ENCODE data around the gene XXYLT1. TPM values are rescaled to one million over a fixed set of nuclear protein-coding genes. Genes with fewer than 3 reads are reported as not detected.
A peak's percentile ranks its signal among the peaks of the same experiment; 100 is the strongest.

XXYLT1 gene
- polyA plus RNA-seq, 4 donors, result 0.81 to 11.7 (median 4.6) TPM

GRCh38 chr3:195151866-195152541 lies 119.0 kb downstream of the XXYLT1 start:
- no peak for FAIRE-seq
- peak in 1 of 2 donors; percentile 55 for DNase-seq
- Histone ChIP-seq H3K27me3 (ENCODE audit: control insufficient read depth in 3 of 3, insufficient read depth in 3 of 3, low read length in 3 of 3) (no peaks in the 10 kb centered on the region), H3K9me3 (ENCODE audit: control insufficient read depth in 2 of 2, insufficient read depth in 1 of 2, low read depth in 1 of 2, low read length in 1 of 2) (no peaks in the 10 kb centered on the region), H3K36me3 (ENCODE audit: control insufficient read depth in 3 of 3, insufficient read depth in 2 of 3, low read depth in 1 of 3, low read length in 3 of 3) (peaks cover 0 to 7% (median 0%) of the 10 kb centered on the region in 3 donors), H3K27ac (ENCODE audit: low read depth in 1 of 3, low read length in 2 of 3) (peak overlapping the region in 2 of 3 donors; percentile 23 to 48), H3K4me3 (ENCODE audit: low read depth in 1 of 3, low read length in 3 of 3) (no peak overlapping the region), H3K4me1 (ENCODE audit: control insufficient read depth in 3 of 3, insufficient read depth in 2 of 3, low read depth in 1 of 3, low read length in 2 of 3) (peaks cover 6 to 49% (median 7%) of the 10 kb centered on the region in 3 donors)
- 75 to 79% (median 79%) methylated on average over 11 of the region's 11 CpGs for WGBS, 3 donors

GRCh38 chr3:195151402-195151801 lies 119.6 kb downstream of the XXYLT1 start:
- 76 to 80% (median 78%) methylated on average over 3 of the region's 3 CpGs for WGBS, 3 donors
- Histone ChIP-seq H3K4me3 (ENCODE audit: low read depth in 1 of 3, low read length in 3 of 3) (no peak overlapping the region), H3K27ac (ENCODE audit: low read depth in 1 of 3, low read length in 2 of 3) (peak overlapping the region in 1 of 3 donors; percentile 92), H3K27me3 (ENCODE audit: control insufficient read depth in 3 of 3, insufficient read depth in 3 of 3, low read length in 3 of 3) (no peaks in the 10 kb centered on the region), H3K9me3 (ENCODE audit: control insufficient read depth in 2 of 2, insufficient read depth in 1 of 2, low read depth in 1 of 2, low read length in 1 of 2) (no peaks in the 10 kb centered on the region), H3K4me1 (ENCODE audit: control insufficient read depth in 3 of 3, insufficient read depth in 2 of 3, low read depth in 1 of 3, low read length in 2 of 3) (peaks cover 6 to 47% (median 7%) of the 10 kb centered on the region in 3 donors), H3K36me3 (ENCODE audit: control insufficient read depth in 3 of 3, insufficient read depth in 2 of 3, low read depth in 1 of 3, low read length in 3 of 3) (peaks cover 0 to 7% (median 0%) of the 10 kb centered on the region in 3 donors)
- DNase-seq (no peak), FAIRE-seq (no peak)

- WGBS, 3 donors, result 11 to 26% (median 25%) methylated on average over 20 of the region's 20 CpGs
- H3K9me3 ChIP-seq (ENCODE audit: control insufficient read depth in 2 of 2, insufficient read depth in 1 of 2, low read depth in 1 of 2, low read length in 1 of 2), result no peaks in the 10 kb centered on the region
- H3K4me1 ChIP-seq (ENCODE audit: control insufficient read depth in 3 of 3, insufficient read depth in 2 of 3, low read depth in 1 of 3, low read length in 2 of 3), result peaks cover 5 to 38% (median 5%) of the 10 kb centered on the region in 3 donors
- peak overlapping the region in 2 of 3 donors; percentile 1 to 17 for H3K4me3 ChIP-seq (ENCODE audit: low read depth in 1 of 3, low read length in 3 of 3)
- peaks cover 0 to 7% (median 0%) of the 10 kb centered on the region in 3 donors for H3K36me3 ChIP-seq (ENCODE audit: control insufficient read depth in 3 of 3, insufficient read depth in 2 of 3, low read depth in 1 of 3, low read length in 3 of 3)
- H3K27me3 ChIP-seq (ENCODE audit: control insufficient read depth in 3 of 3, insufficient read depth in 3 of 3, low read length in 3 of 3), result no peaks in the 10 kb centered on the region
- peak overlapping the region in 2 of 3 donors; percentile 44 to 92 for H3K27ac ChIP-seq (ENCODE audit: low read depth in 1 of 3, low read length in 2 of 3)
- FAIRE-seq (no peak), DNase-seq (peak; percentile 72 to 75)
Observed at GRCh38 chr3:195150181-195151118, 120.5 kb downstream of the XXYLT1 start.

- no peak for FAIRE-seq
- Histone ChIP-seq H3K4me3 (ENCODE audit: low read depth in 1 of 3, low read length in 3 of 3) (no peak overlapping the region), H3K27me3 (ENCODE audit: control insufficient read depth in 3 of 3, insufficient read depth in 3 of 3, low read length in 3 of 3) (no peaks in the 10 kb centered on the region), H3K9me3 (ENCODE audit: control insufficient read depth in 2 of 2, insufficient read depth in 1 of 2, low read depth in 1 of 2, low read length in 1 of 2) (no peaks in the 10 kb centered on the region), H3K36me3 (ENCODE audit: control insufficient read depth in 3 of 3, insufficient read depth in 2 of 3, low read depth in 1 of 3, low read length in 3 of 3) (peaks cover 0 to 7% (median 0%) of the 10 kb centered on the region in 3 donors), H3K27ac (ENCODE audit: low read depth in 1 of 3, low read length in 2 of 3) (peak overlapping the region in 1 of 3 donors; percentile 92), H3K4me1 (ENCODE audit: control insufficient read depth in 3 of 3, insufficient read depth in 2 of 3, low read depth in 1 of 3, low read length in 2 of 3) (peaks cover 0 to 28% (median 4%) of the 10 kb centered on the region in 3 donors)
- DNase-seq, result no peak
- 47 to 54% (median 51%) methylated on average over 15 of the region's 15 CpGs for WGBS, 3 donors
Observed at GRCh38 chr3:195149292-195150030, 121.5 kb downstream of the XXYLT1 start.

GRCh38 chr3:195148549-195148948 lies 122.4 kb downstream of the XXYLT1 start:
- Histone ChIP-seq H3K9me3 (ENCODE audit: control insufficient read depth in 2 of 2, insufficient read depth in 1 of 2, low read depth in 1 of 2, low read length in 1 of 2) (no peaks in the 10 kb centered on the region), H3K27ac (ENCODE audit: low read depth in 1 of 3, low read length in 2 of 3) (peak overlapping the region in 1 of 3 donors; percentile 22), H3K4me1 (ENCODE audit: control insufficient read depth in 3 of 3, insufficient read depth in 2 of 3, low read depth in 1 of 3, low read length in 2 of 3) (peaks cover 0 to 19% (median under 1%) of the 10 kb centered on the region in 3 donors), H3K36me3 (ENCODE audit: control insufficient read depth in 3 of 3, insufficient read depth in 2 of 3, low read depth in 1 of 3, low read length in 3 of 3) (peaks cover 0 to 2% (median 0%) of the 10 kb centered on the region in 3 donors), H3K4me3 (ENCODE audit: low read depth in 1 of 3, low read length in 3 of 3) (no peak overlapping the region), H3K27me3 (ENCODE audit: control insufficient read depth in 3 of 3, insufficient read depth in 3 of 3, low read length in 3 of 3) (no peaks in the 10 kb centered on the region)
- 39 to 53% (median 41%) methylated on average over 10 of the region's 10 CpGs for WGBS, 3 donors
- FAIRE-seq (no peak), DNase-seq (no peak)

GRCh38 chr3:195147649-195148080 lies 123.3 kb downstream of the XXYLT1 start:
- FAIRE-seq (no peak), DNase-seq (peak in 1 of 2 donors; percentile 55)
- no peak overlapping the region for H3K4me3 ChIP-seq (ENCODE audit: low read depth in 1 of 3, low read length in 3 of 3)

GRCh38 chr3:195146131-195146530 lies 124.8 kb downstream of the XXYLT1 start:
- 75 to 85% (median 80%) methylated on average over 8 of the region's 8 CpGs for WGBS, 3 donors
- FAIRE-seq, result no peak
- H3K36me3 ChIP-seq (ENCODE audit: control insufficient read depth in 3 of 3, insufficient read depth in 2 of 3, low read depth in 1 of 3, low read length in 3 of 3), result peaks cover 0 to 5% (median 0%) of the 10 kb centered on the region in 3 donors
- no peak overlapping the region for H3K4me3 ChIP-seq (ENCODE audit: low read depth in 1 of 3, low read length in 3 of 3)
- no peaks in the 10 kb centered on the region for H3K27me3 ChIP-seq (ENCODE audit: control insufficient read depth in 3 of 3, insufficient read depth in 3 of 3, low read length in 3 of 3)
- DNase-seq, result no peak
- peaks cover 0 to 6% (median 0%) of the 10 kb centered on the region in 3 donors for H3K4me1 ChIP-seq (ENCODE audit: control insufficient read depth in 3 of 3, insufficient read depth in 2 of 3, low read depth in 1 of 3, low read length in 2 of 3)
- H3K27ac ChIP-seq (ENCODE audit: low read depth in 1 of 3, low read length in 2 of 3), result no peak overlapping the region
- H3K9me3 ChIP-seq (ENCODE audit: control insufficient read depth in 2 of 2, insufficient read depth in 1 of 2, low read depth in 1 of 2, low read length in 1 of 2), result peaks cover 0 to 5% of the 10 kb centered on the region in 2 donors

More at GRCh38 chr3:195147649-195148080, 123.3 kb downstream of the XXYLT1 start:
- Histone ChIP-seq H3K36me3 (ENCODE audit: control insufficient read depth in 3 of 3, insufficient read depth in 2 of 3, low read depth in 1 of 3, low read length in 3 of 3) (peaks cover 0 to 2% (median 0%) of the 10 kb centered on the region in 3 donors), H3K9me3 (ENCODE audit: control insufficient read depth in 2 of 2, insufficient read depth in 1 of 2, low read depth in 1 of 2, low read length in 1 of 2) (no peaks in the 10 kb centered on the region), H3K27me3 (ENCODE audit: control insufficient read depth in 3 of 3, insufficient read depth in 3 of 3, low read length in 3 of 3) (no peaks in the 10 kb centered on the region), H3K27ac (ENCODE audit: low read depth in 1 of 3, low read length in 2 of 3) (peak overlapping the region in 1 of 3 donors; percentile 69), H3K4me1 (ENCODE audit: control insufficient read depth in 3 of 3, insufficient read depth in 2 of 3, low read depth in 1 of 3, low read length in 2 of 3) (peaks cover 0 to 13% (median 0%) of the 10 kb centered on the region in 3 donors)
- 47 to 57% (median 48%) methylated on average over 17 of the region's 17 CpGs for WGBS, 3 donors

Data from small intestine (tissue), 7 donors.